T follicular helper cell (primary cell): ENCODE measurements around the gene SAP30BP.

Experiments used
- DNase-seq: peaks from one replicate; pipeline ENCODE4 v3.0.0-alpha.2; 2020; ENCODE audit warnings: low read depth

SAP30BP gene

GRCh38 chr17:75719732-75720131 lies 52.6 kb downstream of the SAP30BP start:
- no peak for DNase-seq

GRCh38 chr17:75720656-75721462 lies 53.7 kb downstream of the SAP30BP start, which contains the start of gene ITGB4:
ITGB4 (plus strand) TSS chr17:75721459; CDS start chr17:75724704, 3,245 bp downstream.
- peak; percentile 53 for DNase-seq

- DNase-seq, result no peak
These were observed 54.4 kb downstream of the SAP30BP start for GRCh38 chr17:75721463-75722011.

GRCh38 chr17:75722076-75722475 lies 54.9 kb downstream of the SAP30BP start:
- DNase-seq, result no peak

GRCh38 chr17:75722542-75723095 lies 55.5 kb downstream of the SAP30BP start:
- no peak for DNase-seq

- DNase-seq, result no peak
These were observed 56.2 kb downstream of the SAP30BP start for GRCh38 chr17:75723171-75723930.

GRCh38 chr17:75724016-75725003 lies 57.2 kb downstream of the SAP30BP start:
- DNase-seq, result no peak

GRCh38 chr17:75725504-75725903 lies 58.4 kb downstream of the SAP30BP start:
- DNase-seq, result no peak

GRCh38 chr17:75727391-75727790 lies 60.3 kb downstream of the SAP30BP start:
- DNase-seq, result no peak

- no peak for DNase-seq
These were observed 62.2 kb downstream of the SAP30BP start for GRCh38 chr17:75729351-75729750.

- DNase-seq, result no peak
These were observed 62.9 kb downstream of the SAP30BP start for GRCh38 chr17:75730065-75730464.

- DNase-seq, result no peak
These were observed 64.1 kb downstream of the SAP30BP start for GRCh38 chr17:75731086-75731715.

- DNase-seq, result no peak
These were observed 64.8 kb downstream of the SAP30BP start for GRCh38 chr17:75731716-75732498.

- DNase-seq, result no peak
These were observed 66.3 kb downstream of the SAP30BP start for GRCh38 chr17:75733471-75733870.

GRCh38 chr17:75734674-75735294 lies 67.6 kb downstream of the SAP30BP start:
- no peak for DNase-seq

- no peak for DNase-seq
These were observed 69.2 kb downstream of the SAP30BP start for GRCh38 chr17:75736173-75736835.

- DNase-seq, result no peak
These were observed 70.2 kb downstream of the SAP30BP start for GRCh38 chr17:75737133-75737962.

GRCh38 chr17:75738218-75738802 lies 71.2 kb downstream of the SAP30BP start:
- no peak for DNase-seq
